GM21619 (cell line): ENCODE data around the gene PHF20.
"Not testable (repeated sequence)": the region's sequence is repeated elsewhere in the genome, so short reads cannot be mapped to it uniquely, and the experiment has no call there.

ENCODE experiments used
- ATAC-seq: cut with Tn5 transposase; IDR thresholded peaks from one replicate; pipeline ENCODE4 v1.9.1; 2021; ENCODE audit not compliant: unreplicated experiment

Gene PHF20

DNA sequence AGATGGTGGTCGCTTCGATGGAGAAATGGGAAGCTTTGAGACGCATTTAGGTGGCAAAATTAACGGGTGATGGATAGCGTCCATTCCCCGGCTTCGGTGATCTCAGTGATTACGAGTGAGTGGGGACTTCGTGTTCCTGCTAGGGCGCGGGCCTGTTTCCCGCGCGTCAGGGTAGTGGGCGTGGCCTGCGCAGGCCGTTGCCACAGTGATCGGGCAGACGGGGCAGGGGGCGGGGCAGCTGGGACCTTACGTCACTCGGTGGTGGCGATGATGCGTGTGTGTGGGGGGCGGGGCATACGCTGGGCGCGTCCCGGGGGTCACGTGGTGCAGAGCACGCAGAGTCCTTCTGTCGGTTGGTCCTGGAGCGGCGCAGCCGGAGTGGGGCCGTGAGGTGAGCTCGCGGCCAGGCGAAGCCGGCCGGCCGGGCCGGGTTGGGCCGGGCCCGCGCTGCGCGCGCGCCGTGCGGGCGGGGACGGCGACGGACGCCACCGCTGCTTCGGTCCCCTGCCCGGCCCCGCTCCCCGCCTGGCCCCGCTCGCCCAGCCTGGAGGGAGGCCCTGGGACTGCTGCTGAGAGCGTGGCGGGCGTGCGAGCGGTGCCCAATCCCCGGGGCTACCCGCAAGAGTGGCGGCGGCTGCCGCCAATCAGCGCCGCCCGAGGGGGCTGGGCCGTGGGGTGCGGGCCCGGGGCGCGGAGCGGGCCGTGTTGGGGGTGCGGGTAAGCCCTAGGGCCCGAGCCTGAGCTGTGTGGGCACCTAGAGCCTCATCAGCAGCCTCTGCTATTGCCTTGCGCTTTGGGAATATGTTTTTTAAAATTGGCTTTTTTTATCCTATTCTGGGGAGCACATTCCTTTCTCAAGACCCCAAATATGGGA is at the start of gene PHF20:
Gene PHF20, plus strand, starts transcription at position 327 of the 874 bp plus-strand sequence. CDS start 29,508 bp downstream, outside the sequence.
- ATAC-seq: peak; percentile 68

DNA sequence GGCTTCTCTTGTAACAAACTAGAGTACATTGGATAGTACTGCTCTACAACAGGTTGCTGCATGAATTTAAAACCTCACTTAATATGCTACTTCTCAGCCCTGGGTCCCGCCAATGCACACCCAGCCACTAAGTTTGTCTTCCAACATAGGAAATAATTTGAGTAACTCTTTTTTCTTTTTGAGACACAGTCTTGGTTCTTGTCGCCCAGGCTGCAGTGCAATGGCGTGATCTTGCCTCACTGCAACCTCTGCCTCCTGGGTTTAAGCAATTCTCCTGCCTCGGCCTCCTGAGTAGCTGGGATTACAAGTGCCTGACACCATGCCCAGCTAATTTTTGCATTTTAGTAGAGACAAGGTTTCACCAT is 48.6 kb upstream of the PHF20 start:
- ATAC-seq: not testable (repeated sequence)

DNA sequence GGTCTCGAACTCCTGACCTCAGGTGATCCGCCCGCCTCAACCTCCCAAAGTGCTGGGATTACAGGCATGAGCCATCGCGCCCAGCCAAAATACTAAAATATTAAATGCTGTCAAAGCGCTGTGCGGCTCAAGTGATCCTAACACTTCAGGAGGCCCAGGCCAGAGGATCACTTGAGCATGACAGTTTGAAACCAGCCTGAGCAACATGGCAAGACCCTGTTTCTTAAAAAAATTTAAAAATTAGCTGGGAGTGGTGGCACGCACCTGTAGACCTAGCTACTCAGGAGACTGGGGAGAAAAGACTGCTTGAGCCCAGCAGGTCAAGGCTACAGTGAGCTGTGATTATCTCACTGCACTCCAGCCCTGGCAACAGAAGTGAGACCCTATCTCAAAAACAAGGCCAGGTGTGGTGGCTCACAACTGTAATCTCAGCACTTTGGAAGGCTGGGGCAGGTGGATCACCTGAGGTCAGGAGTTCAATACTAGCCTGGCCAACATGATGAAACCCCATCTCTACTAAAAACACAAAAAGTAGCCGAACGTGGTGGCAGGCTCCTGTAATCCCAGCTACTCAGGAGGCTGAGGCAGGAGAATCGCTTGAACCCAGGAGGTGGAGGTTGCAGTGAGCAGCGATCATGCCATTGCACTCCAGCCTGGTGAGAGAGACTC is 48.0 kb upstream of the PHF20 start:
- not testable (repeated sequence) for ATAC-seq

DNA sequence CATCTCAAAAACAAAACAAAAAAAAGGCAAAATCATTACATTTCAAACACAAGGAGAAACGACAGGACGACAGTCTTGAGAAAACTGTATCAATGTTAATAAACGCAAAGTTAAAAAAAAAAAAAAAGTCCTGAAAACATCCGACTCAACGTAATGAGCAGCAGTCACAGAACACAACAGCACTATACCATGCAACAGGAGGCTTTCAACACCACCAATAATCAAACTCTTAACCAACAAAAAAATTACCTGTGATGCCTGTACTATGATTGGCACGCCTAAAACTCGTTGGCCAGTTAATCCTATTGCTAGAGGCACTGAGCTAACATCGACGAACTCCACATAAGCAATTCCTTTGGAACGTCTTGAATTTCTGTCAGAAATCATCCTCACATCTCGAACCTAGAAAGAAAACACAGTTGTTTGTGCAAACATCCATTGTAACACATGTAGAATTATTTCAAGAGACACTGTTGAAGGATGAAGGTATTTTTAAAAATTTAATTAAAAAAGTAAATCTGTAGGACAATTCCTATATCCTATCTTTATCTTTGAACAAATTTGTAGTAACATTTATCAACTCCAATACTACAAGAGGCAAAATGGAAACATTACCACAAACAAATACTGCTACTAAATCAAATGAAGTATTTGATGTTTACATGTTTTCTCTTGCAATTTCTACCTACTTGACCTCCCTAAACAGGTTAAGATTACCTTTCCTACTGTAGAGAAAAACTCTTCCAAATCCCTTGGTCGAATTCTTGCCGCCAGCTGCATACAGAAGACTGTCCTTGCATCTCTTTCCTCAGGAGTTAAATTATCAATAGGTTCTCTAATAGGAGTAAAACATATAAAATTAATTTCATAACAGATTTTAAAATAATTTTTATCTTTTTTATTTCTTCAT is 47.2 kb upstream of the PHF20 start:
- ATAC-seq: no peak

DNA sequence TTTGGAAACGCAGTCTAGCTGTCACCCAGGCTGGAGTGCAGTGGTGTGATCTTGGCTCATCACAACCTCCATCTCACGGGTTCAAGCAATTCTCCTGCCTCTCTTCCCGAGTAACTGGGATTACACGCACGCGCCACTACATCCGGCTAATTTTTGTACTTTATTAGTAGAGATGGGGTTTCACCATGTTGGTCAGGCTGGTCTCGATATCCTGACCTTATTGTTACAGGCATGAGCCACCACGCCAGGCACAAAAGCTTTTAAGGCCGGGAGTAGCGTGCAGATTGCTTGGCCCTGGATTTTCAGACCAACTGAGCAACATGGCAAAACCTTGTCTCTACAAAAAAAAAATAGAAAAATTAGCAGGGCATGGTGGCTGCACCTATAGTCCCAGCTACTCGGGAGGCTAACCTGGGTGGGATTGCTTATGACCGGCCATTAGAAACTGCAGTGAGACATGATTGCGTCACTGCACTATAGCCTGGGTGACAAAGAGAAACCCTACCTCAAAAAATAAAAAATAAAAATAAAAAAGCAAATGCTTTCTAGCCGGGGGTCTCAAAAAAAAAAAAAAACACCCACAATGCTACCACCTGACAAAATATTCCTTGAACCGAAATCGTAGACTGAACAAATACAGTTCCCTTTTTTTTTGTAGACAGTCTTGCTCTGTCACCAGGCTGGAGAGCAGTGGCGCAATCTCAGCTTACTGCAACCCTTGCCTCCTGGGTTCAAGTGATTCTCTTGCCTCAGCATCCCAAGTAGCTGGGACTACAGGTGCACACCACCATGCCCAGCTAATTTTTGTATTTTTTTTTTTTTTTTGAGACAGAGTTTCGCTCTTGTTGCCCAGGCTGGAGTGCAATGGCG is 44.7 kb upstream of the PHF20 start:
- ATAC-seq: no peak

DNA sequence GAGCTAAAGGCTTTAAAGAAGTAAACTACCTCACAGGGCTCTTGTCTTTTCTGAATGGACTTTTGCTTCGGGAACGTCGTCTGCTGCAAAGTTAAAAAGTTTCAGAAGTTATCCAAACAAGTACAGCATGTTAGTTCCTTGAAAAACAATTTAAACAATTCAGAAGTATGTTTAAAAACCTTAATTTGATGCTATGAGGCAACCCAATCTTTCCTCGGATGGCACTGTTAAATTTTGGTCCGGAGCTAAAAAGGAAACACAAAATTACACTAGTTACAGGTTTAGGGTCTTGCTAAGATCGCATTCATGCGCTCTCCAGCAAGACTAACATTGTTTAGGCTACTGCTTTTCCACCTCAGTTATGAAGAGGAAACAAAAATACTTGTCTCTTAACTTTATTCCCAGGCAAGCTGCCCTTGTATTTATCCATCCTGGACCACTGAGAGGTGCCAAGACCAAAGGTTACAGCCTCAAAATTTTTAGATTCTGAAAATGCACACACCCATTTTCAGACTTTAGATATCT is 42.5 kb upstream of the PHF20 start:
- ATAC-seq: no peak

DNA sequence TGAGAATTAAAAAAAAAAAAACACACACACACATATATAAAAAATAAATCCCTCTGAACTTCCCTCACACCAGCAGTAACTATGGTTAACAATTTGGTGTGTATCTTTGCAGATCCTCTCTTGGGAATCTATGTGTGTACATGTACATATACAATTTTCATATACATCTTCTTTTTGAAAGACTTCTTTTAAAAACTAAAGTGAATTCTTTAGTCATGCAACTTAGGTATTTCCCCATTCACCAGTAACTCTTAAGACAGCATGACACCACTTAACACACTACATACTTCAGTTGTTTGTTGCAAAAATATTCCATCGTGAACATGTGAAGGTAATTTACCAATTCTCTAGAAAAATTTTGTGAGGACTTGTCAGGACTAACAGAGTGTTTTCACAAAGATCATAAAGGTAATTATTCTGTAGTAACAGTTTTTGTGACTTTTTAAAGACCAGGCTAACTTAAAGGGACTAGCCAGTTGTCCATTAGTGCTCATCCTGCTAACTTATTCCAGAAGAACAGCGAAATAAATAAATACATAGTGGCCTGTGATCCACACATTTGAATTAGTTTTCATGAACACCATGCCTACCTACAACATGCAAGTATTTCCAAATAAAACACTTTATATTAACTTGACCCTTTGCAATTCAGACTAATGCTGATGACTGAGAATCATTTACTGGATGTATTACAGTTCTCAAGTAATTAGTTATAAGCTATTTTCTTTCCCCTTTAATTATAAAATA is 41.8 kb upstream of the PHF20 start:
- ATAC-seq: no peak

DNA sequence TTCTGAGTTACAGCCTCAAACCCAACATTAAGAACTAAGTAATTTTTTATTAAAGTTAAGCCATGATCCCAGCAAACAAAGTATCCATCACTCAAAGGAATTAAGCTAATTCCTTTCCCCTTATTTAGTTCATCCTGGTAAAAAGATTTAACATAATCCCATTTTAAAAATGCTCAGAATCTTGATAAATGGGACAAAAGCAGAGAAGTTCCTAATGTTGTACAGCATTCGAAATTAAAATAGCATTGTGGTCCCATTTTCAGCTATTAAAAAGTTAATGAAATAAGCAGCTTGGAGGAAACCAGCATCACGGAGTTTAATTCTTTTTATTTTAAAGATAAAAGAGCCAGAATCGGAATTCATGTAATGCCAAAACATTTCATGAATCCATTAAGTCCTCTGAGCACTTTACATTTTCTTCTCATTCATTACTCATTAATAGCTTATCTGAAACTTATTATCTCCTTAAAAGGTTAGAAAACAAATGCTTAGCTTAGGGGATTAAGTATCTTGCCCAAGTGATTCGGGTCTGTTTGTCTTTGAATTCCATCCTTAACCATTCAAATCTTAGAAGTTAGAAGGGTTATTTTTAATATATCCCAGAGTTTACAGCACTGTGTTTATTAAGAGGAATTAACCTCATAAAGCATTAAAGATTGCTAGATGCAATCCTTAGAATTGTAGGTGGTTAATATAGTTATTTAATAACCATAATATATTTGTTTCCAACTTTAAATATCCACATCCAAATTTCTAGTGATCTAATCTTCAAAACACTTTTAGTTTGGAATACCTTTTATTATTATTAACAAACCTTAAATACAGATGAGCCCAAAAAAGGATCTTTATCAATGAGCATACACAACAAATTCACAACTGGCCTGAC is 41.0 kb upstream of the PHF20 start:
- no peak for ATAC-seq

DNA sequence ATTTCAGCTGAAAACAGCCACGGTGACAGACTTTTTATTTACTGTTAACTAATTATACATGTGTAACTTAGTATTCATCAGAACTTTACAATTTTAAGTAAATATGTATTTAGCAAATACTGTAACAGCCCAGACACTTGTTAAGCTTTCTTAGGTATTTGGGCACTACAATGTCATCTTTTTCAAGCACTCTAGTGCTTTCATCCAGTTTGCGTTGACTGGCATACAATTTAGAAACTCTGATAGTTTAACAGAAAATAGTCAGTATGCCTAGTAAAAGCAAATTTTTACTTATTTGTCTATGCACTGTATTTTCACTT is 40.4 kb upstream of the PHF20 start:
- ATAC-seq: no peak

DNA sequence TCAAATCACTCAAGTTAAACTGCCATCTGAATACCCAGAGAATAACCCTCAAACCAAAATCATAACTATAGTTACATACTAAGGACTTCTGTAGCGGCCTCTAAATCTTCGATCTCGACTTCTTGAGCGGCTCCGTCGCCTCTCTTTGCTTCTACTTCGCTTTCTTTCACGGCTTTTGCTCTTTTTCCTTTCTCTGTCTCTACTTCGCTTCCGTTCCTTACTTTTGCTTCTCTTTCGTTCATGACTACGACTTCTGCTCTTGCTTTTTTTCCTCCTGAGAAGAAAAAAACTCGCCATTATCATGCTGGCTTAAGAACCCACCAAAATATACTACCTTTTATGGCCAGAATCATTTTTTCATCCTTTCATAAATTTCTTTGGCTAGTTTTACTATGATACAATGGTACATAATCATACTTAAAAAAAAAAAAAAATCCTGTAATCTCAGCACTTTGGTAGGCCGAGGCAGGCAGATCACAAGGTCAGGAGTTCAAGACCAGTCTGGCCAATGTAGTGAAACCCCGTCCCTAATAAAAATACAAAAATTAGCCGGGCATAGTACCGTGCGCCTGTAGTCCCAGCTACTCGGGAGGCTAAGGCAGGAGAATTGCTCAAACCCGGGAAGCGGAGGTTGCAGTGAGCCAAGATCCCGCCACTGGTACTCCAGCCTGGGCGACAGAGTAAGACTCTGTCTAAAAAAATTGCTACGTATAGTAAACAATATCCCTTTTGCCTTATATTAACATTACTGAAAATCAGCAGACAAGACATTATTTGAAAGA is 39.8 kb upstream of the PHF20 start:
- no peak for ATAC-seq

DNA sequence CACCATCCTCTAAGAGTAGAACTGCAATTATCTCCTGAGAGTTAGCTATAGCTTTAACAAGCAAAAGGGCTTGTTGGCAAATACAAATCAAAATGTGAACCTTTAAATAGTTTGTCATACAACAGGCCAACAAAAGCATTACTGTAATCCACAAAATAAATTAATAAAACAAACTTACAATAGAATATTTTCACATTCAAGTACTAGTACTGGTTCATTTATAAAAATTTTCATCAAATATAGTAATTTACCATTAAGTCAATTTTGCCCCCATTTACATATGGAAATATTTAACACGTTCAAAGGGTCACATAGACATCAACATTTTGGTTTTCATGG is 39.2 kb upstream of the PHF20 start:
- ATAC-seq: no peak

DNA sequence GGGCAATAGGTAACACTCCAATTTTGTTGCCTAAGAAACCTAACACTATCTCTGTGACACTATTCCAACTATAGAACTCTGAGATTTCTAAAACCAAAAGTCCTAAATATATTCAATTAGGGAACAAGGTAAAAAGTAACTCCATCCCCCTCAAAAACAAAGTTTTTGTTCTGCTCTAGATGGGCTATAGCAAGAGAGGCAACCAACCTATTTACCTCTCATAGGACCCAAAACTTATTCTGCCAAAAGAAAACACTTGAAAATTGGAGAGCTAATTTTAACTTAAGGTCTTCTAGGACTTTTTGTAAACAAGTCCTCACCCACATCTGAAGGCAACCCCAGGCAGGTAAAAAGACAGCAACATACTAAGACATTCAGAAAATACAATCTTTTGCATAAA is 37.4 kb upstream of the PHF20 start:
- ATAC-seq: no peak

DNA sequence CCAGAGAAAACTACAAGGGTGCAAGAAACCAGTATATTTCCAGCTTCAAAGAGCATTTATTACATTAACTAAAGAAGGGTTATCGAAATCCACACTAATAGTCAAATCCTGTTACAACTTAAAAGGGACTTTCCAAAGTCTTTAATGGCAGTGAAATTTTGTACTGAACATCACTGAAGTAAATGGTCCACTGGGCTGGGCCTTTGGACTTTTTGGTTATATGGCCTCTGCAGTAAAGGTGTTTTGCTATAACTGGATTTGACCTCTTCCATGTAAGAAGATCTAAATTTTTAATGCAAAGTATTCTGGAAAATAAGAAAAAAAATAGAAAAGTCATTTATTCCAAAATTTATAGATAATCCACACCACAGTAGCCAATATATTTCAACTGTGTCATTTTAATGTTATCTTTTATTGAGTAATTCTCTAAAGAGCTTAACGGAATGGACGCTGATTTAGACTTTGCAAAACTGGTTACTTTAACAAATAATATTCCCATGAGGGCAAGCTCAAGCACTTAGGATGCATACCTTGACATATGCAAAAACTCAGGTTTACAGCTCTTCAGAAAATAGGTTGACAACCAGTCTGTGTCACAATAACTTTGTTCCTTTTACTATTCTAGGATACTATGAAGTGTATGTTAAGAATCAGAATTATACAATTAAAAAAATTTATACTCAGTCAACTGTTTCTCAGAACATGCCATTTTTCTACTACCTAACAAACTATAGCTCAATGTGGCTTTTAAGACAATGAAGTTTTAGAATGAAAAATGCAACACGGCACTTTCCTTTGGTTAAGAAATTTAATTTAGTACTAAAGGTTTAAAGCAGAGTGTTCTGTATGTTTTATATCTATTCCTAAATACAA is 36.8 kb upstream of the PHF20 start:
- no peak for ATAC-seq

DNA sequence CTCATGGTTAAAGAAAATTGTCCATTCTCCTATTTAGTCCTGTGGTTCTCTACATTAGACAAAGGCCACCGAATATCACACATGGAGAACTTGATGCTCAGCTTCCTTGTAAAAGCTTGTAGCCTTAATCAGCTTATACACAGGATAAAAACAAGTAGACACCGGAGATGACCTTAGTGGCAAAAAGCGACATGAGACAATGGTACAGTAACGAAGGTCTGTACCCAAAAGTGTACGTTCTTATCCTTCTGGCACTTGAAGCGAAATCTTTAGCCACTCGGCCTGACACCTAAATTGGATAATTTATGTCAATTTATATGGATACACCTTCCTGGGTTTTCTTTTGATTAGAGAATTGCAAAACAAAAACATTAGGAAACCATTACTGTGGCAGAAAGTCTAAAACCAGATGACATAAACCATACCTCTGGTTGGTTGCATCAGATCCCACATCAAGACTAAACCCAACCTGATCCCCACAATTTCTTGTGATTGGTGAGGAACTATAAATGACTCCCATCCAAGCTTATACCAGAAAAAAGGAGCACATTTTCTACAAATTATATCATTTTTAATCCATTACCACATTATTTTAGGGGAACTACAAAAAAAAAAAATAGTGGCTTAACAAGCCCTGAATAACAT is 35.9 kb upstream of the PHF20 start:
- no peak for ATAC-seq

DNA sequence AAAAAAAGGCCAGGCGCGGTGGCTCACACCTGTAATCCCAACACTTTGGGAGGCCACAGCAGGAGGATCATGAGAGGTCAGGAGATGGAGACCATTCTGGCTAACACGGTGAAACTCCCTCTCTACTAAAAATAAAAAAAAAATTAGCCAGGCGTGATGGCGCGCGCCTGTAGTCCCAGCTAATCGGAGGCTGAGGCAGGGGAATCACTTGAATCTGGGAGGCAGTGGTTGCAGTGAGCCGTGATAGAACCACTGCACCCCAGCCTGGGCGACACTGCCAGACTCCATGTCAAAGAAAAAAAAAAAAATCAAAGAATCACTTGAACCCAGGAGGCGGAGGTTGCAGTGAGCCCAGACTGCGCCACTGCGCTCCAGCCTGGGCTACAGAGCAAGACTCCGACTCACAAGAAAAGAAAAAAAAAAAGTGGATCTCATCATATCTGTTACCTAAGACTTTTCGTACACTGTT is 33.9 kb upstream of the PHF20 start:
- no peak for ATAC-seq

DNA sequence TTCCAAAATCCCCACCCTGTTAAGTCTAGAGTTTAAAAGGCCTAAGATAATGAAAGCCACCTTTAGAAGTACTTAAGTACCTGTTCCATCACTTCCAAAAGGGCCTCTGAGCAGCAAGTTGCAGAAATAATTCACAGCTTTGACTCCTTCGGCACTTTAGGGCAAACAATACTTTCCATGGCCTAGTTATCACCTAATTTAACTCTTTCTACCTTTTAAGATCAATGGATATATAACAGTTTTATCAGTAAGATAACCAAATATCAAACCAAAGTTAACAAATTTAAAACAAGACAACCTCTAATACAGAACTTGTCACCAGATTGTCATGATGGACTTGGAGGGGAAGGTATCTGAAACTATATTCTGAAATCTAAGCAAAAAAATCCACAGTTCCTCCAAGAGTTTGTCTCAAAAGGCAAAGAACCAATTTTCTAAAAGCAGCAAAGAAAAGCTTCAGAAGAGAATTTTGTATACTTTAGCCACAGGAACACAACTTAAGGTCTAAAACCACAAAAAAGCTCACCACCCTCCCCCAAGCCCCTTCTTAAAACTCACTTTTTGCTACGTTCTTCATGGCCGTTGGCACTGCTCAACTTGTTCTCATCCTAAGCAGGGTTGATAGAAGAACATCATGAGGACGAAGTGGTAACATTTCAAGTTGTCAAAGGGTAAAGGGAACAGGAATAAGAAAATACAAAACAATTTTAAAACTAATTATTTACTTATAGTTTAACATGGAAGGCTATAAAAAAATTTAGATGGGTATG is 33.2 kb upstream of the PHF20 start:
- ATAC-seq: no peak
